NCI-H1436 (cell line): ENCODE data around the gene SLC16A7.

Experiments
- DNase-seq: peaks from one replicate; lab custom pipeline; 2025; lab: John Stamatoyannopoulos, UW

The SLC16A7 gene

GRCh38 chr12:59668674-59669073 is 72.8 kb downstream of the SLC16A7 start:
- no peak for DNase-seq

GRCh38 chr12:59672273-59672672 is 76.4 kb downstream of the SLC16A7 start:
- no peak for DNase-seq

GRCh38 chr12:59675461-59675860 is 79.6 kb downstream of the SLC16A7 start:
- DNase-seq = no peak

- DNase-seq = no peak
Measured at GRCh38 chr12:59677857-59678256, 82.0 kb downstream of the SLC16A7 start.

- DNase-seq = no peak
Measured at GRCh38 chr12:59678759-59679411, 83.1 kb downstream of the SLC16A7 start.

GRCh38 chr12:59689776-59690175 is 93.9 kb downstream of the SLC16A7 start:
- no peak for DNase-seq

GRCh38 chr12:59695379-59695778 is 99.5 kb downstream of the SLC16A7 start:
- no peak for DNase-seq

GRCh38 chr12:59698600-59698999 is 102.8 kb downstream of the SLC16A7 start:
- no peak for DNase-seq

- no peak for DNase-seq
Measured at GRCh38 chr12:59699421-59700152, 103.8 kb downstream of the SLC16A7 start.

GRCh38 chr12:59700153-59700450 is 104.3 kb downstream of the SLC16A7 start:
- DNase-seq = no peak

- no peak for DNase-seq
Measured at GRCh38 chr12:59708064-59708463, 112.2 kb downstream of the SLC16A7 start.

GRCh38 chr12:59708484-59708883 is 112.7 kb downstream of the SLC16A7 start:
- DNase-seq = no peak

GRCh38 chr12:59710004-59710628 is 114.3 kb downstream of the SLC16A7 start:
- no peak for DNase-seq

- no peak for DNase-seq
Measured at GRCh38 chr12:59710964-59711363, 115.1 kb downstream of the SLC16A7 start.

GRCh38 chr12:59715434-59715833 is 119.6 kb downstream of the SLC16A7 start:
- DNase-seq = no peak

- DNase-seq = no peak
Measured at GRCh38 chr12:59716043-59716442, 120.2 kb downstream of the SLC16A7 start.

- DNase-seq = no peak
Measured at GRCh38 chr12:59717436-59717835, 121.6 kb downstream of the SLC16A7 start.

GRCh38 chr12:59719701-59720100 is 123.9 kb downstream of the SLC16A7 start:
- no peak for DNase-seq

- DNase-seq = no peak
Measured at GRCh38 chr12:59723520-59723919, 127.7 kb downstream of the SLC16A7 start.

- no peak for DNase-seq
Measured at GRCh38 chr12:59724011-59724695, 128.3 kb downstream of the SLC16A7 start.

GRCh38 chr12:59733200-59733599 is 137.4 kb downstream of the SLC16A7 start:
- no peak for DNase-seq

- no peak for DNase-seq
Measured at GRCh38 chr12:59734371-59734770, 138.5 kb downstream of the SLC16A7 start.

GRCh38 chr12:59735231-59735630 is 139.4 kb downstream of the SLC16A7 start:
- no peak for DNase-seq
